GM19023 (cell line): Measurements from ENCODE around the gene SF3B4.
"Not testable (repeated sequence)": the region's sequence is repeated elsewhere in the genome, so short reads cannot be mapped to it uniquely, and the experiment has no call there.

ENCODE experiments used
- ATAC-seq: cut with Tn5 transposase; IDR thresholded peaks from one replicate; pipeline ENCODE4 v1.9.1; 2021; ENCODE audit warnings: mild to moderate bottlenecking, moderate library complexity; ENCODE audit not compliant: unreplicated experiment

SF3B4 gene

DNA sequence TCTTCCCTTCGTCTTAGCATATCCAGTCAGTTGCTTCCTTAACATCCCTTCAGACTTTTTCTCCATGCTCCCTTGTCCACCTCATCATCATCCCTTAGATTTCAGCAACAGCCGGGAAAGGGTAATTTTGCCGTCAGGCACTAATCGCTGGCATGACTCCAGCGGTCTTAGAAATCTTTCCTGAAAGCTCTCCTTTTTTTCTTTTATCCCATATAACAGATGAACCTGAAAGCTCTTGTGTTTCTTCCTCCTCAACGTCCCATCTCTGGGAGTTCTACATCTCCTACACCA lies 38.7 kb downstream of the SF3B4 start:
- no peak for ATAC-seq

DNA sequence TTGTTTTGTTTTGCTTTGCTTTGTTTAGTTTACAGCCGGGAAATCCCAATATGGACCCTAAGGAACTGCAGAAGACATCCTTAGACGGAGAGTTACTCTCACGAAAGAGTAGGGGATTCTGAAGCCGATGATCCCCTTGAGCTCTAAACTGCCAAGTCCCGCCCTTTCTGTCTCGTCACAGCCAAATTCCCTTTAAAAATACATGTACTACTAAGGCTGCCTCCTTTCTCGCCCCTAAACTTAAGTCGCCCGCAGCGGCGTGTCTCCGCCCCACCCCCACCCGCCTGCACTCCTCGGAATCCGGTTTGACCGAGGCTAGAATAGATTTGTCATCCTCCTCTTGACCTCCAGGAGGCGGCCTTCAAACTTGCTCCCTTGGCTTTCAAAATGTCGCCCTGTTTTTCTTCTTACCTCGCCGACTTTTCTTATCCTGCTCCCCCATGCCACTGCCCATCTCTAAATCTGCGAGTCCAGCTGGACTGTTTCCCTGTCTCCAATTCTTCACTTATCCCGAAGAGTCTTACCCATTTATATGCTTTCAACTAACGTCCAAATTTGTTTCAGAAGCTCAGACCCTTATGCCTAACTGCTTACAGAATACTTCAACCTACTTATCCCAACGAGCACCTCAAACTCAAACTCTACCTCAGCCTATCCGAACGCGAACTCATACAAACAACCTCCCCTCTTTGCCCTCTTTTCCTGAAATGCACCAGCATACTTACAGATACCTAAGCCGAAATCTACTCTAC lies 39.2 kb downstream of the SF3B4 start:
- peak; percentile 22 for ATAC-seq

DNA sequence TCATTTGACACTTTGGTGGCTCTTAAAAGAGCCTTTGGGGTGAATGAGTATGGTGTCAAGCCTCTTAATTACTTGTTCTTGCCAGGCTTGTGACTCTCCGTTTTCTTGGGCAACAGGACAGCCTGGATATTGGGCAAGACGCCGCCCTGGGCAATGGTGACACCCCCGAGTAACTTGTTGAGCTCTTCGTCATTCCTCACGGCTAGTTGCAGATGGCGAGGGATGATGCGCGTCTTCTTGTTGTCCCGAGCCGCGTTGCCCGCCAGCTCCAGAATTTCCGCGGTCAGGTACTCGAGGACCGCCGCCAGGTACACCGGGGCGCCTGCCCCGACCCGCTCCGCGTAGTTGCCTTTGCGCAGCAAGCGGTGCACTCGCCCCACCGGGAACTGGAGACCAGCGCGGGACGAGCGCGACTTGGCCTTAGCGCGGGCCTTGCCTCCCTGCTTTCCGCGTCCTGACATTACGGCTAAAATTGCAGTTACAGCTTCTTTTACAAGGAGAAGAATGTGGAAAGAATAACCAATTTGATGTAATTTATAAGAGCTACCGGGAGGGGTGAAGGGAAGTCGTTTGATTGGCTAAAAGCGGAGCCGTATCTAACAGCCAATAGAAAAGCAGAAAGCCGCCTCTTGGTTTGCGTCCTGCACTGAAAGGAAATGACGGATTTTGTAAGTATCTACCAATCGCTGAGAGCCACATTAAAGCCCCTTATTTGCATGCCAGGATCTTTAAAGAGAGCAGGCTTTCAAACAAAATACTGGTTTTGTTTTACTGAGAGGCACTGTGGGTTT lies 40.0 kb downstream of the SF3B4 start:
- ATAC-seq, result peak; percentile 43

DNA sequence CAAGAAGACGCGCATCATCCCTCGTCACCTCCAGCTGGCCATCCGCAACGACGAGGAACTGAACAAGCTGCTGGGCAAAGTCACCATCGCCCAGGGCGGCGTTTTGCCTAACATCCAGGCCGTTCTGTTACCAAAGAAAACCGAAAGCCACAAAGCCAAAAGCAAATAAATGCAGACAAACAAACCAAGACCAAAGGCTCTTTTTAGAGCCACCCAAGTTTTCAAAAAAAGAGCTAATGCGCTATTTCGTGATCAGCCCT lies 40.5 kb downstream of the SF3B4 start:
- peak; percentile 1 for ATAC-seq

DNA sequence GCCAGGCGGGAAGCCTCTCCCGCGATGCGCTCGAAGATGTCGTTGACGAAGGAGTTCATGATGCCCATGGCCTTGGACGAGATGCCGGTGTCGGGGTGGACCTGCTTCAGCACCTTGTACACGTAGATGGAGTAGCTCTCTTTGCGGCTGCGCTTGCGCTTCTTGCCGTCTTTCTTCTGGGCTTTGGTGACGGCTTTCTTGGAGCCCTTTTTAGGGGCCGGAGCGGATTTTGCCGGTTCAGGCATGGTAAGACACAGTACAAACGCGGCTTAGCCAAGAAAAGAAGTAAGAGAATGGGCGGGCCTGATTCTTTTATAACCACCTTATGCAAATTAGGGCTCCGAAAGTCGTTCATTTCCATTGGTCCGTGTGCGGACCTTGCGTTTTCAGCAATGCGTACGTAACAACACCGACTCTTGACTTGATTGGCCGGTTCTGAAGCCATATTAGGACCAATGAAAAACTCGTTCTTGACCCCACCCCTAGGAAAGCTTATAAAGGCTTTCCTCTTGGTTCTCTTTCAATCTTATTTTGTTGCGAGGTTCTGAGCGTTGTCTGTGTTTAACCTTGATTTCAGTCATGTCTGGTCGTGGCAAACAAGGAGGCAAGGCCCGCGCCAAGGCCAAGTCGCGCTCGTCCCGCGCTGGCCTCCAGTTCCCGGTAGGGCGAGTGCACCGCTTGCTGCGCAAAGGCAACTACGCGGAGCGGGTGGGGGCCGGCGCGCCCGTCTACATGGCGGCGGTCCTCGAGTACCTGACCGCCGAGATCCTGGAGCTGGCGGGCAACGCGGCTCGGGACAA lies 41.0 kb downstream of the SF3B4 start:
- peak; percentile 64 for ATAC-seq

DNA sequence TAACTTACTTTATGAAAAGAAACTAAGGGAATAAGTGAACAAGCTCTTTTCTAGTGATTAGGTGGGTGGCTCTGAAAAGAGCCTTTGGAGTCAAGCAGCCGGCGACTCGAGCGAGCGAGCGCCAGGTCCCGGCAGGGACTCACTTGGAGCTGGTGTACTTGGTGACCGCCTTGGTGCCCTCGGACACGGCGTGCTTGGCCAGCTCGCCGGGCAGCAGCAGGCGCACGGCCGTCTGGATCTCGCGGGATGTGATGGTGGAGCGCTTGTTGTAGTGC lies 41.5 kb downstream of the SF3B4 start:
- not testable (repeated sequence) for ATAC-seq

DNA sequence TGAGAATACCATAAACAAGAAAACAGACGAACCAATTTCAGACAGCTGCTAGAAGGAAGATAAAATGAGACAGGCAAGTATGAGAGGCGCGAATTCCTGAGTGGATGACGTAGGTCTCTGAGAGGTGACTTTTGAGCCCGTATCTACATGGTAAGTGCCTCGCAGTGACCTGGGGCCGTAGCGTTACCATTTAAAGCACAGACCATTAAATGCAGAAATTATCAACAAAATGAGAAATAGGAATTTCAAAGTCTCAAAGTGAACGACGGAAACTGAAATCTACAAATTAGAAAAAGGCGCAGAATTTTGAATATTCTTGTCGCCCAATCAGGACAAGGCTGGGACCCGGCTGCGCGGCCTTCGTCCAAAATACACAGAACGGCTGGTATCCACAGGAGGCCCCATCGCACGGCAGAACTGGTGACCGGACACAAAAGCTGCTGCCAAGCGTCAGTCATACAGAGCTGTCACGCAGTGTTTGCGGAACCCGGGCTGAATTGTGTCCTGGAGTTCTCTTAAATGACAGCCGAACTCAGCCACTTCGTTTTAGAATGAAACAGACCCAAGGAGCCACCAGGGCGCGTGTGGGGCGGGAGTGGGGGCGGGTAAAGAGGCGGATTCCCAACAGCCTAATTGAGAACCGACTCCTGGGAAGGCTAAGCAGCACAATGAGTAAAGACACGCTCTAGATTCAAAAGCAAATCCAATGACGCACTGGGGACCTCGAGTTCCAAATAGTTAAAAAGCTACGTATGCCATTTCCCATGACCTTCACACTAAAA lies 42.1 kb downstream of the SF3B4 start:
- ATAC-seq, result no peak

DNA sequence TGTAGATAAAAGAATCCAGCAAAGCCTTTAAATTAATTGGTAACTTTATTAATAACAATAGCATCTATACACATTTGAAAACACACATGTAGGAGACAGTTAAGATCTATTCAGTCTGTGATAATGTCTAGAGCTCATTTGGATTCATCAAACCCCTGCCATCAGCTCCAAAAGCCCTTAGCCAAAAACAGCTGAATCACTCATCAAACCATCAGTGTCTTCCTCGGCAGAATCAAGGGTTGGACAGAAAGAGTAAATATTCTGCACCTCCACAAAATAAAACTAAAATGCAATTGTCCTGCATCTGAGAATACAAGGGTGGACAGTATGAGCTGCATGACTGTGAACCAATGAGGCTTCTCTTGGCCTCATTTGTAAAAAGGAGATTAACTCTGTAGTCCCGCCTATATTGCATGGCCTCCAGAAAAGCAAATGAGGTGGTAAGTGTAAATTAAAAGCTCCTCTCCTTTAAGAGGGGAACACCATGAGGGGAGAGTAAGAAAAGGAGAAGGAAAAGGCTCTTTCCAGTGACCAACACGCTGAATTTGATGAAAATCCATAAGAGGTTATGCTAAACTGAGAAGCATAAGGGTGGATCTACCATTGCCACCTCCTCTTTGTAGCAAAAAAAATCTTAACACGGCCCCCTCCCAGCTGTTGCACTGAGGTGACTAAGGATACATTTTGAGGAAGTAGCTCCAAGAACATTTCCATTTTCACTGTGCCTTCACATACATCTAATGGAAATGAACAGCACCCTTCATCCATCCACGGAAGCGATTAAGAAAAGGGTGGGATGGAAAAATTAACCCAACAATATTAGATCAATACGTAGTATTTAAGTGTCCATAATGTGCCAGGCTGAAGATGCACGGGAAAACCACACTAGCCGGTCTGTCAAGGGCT lies 42.9 kb downstream of the SF3B4 start:
- no peak for ATAC-seq

DNA sequence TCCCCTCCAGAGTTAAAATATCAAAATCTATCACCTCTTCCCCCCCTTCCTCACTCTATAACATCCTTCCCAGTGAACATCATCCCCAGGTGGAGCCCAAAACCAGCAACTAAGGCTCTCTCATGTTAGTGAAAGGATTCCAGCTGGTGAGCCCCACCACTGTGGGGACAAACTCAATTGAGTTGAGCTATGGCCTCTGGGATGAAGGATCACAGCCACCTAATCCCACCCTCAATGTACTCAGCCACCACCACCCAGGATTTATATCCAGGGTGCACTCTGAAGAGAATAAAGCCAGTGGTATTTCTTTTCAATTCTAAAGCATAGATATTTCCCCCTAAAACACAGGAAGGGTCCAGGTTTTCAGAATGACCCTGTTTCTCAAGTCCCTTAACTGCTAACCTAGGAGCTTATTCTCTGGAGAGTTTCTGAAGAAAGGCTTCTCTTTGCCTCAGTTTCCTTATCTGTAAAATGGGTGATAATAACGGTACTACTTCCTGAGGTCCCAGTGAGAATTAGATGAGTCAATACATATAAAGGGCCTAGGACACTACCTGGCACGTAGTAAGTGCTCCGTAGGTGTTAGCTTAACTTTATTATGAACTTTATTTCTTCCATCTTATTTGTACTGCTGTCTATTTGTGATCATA lies 43.9 kb downstream of the SF3B4 start:
- ATAC-seq, result no peak

DNA sequence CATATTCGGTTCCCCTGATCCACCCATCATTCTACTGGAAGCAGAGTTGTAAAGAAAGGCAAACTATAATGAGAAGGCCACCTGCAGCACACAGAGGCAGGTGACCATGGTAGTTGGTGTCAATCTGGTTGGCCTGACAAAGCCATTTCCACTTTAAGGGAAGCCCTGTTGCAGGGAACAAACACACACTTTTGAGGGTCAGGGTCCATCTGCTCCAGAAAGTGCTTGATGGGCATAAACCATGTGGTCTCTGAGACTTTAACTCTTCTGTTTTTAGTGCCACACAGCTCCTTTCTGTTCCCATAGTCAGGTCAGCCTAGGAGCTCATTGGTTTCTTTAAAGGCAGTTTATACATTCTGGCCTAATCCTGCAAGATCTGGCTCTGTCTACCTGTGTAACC lies 45.7 kb downstream of the SF3B4 start:
- no peak for ATAC-seq

DNA sequence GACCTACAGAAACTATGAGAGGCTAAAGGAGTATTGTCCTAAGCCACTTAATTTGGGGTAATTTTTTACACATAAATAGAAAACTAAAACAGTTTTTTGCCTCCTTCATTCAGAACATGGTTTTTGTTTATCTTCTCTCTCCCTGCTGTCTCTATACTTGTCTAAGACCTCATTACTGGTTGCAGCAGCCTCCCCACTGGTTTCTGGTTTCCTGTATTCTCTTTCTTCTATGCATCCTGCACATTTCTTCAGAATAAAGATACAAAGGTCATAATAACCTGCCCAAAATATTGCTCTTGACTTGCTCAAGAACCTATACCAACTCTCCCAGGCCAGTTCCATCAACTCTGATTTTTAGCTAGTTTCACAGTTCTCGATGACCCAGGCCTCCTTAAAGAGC lies 48.0 kb downstream of the SF3B4 start:
- ATAC-seq, result no peak

DNA sequence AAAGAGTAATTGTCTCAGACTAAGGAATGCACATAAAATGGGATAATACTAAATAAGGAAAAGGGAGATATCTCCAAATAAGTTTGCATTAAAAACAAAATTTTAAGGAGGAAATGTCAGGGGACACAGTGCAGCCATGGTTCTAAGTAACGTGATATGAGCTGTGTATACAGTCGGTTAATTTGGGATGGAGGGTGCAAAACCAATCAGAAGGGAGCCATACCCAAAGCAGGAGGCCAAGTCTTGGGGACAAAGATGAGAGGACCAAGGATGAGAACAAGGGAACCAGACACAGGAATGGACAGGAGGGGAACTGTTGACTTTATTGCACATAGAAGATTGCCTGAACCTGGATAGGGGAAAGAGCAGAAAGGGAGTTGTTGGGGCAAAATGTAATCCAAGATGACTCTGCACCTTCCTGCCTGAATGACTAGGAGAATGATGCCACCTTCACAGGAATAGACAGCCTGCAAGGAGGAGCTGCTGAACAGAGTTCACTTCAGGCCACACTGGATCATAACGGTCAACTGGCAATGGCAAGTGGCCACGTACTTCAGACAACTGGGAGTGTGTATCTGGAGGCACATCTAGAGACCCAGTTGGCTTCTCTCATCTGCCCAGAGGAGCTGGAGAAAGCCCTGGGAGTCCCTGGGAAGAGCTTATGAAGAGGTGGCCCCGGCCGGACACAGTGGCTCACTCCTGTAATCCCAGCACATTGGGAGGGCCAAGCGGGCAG lies 50.2 kb downstream of the SF3B4 start:
- ATAC-seq, result no peak
